NCI-H2171 treated with DMSO at 0.1 percent for 48 hours (cell line): ENCODE results near the gene ANXA3.
"Not testable (repeated sequence)": the region's sequence is repeated elsewhere in the genome, so short reads cannot be mapped to it uniquely, and the experiment has no call there.

ENCODE experiments used
- DNase-seq: peaks from one replicate; lab custom pipeline; 2025; lab: John Stamatoyannopoulos, UW

Gene ANXA3

GRCh38 chr4:78551420-78552351 is at the start of gene ANXA3:
Gene ANXA3, plus strand, starts transcription at chr4:78551770. Its CDS starts 2,704 bp downstream, at chr4:78554474.
- DNase-seq, result peak; percentile 28

GRCh38 chr4:78506260-78506659 is 45.3 kb upstream of the ANXA3 start:
- not testable (repeated sequence) for DNase-seq

GRCh38 chr4:78509043-78509442 is 42.5 kb upstream of the ANXA3 start:
- no peak for DNase-seq

GRCh38 chr4:78510108-78510507 is 41.5 kb upstream of the ANXA3 start:
- DNase-seq, result no peak

GRCh38 chr4:78510681-78511080 is 40.9 kb upstream of the ANXA3 start:
- DNase-seq, result no peak

- DNase-seq, result no peak
These were observed 39.1 kb upstream of the ANXA3 start for GRCh38 chr4:78512357-78512920.

- no peak for DNase-seq
These were observed 38.1 kb upstream of the ANXA3 start for GRCh38 chr4:78513411-78513975.

GRCh38 chr4:78517050-78517652 is 34.4 kb upstream of the ANXA3 start:
- peak; percentile 15 for DNase-seq

GRCh38 chr4:78518561-78518960 is 33.0 kb upstream of the ANXA3 start:
- no peak for DNase-seq

- no peak for DNase-seq
These were observed 31.6 kb upstream of the ANXA3 start for GRCh38 chr4:78519962-78520361.

GRCh38 chr4:78520808-78521226 is 30.8 kb upstream of the ANXA3 start:
- no peak for DNase-seq

GRCh38 chr4:78524009-78524408 is 27.6 kb upstream of the ANXA3 start:
- no peak for DNase-seq

GRCh38 chr4:78525559-78525958 is 26.0 kb upstream of the ANXA3 start:
- DNase-seq, result no peak

- DNase-seq, result no peak
These were observed 24.5 kb upstream of the ANXA3 start for GRCh38 chr4:78527103-78527502.

- no peak for DNase-seq
These were observed 24.0 kb upstream of the ANXA3 start for GRCh38 chr4:78527555-78527954.

GRCh38 chr4:78528327-78528726 is 23.2 kb upstream of the ANXA3 start:
- DNase-seq, result no peak

GRCh38 chr4:78529569-78530209 is 21.9 kb upstream of the ANXA3 start:
- DNase-seq, result no peak

- no peak for DNase-seq
These were observed 19.5 kb upstream of the ANXA3 start for GRCh38 chr4:78532046-78532445.

- DNase-seq, result no peak
These were observed 17.7 kb upstream of the ANXA3 start for GRCh38 chr4:78533854-78534253.

- DNase-seq, result no peak
These were observed 17.1 kb upstream of the ANXA3 start for GRCh38 chr4:78534286-78534955.

GRCh38 chr4:78542373-78542772 is 9.2 kb upstream of the ANXA3 start:
- no peak for DNase-seq
